OCI-M1 (cell line): ENCODE measurements around the gene NXNL1.

Source experiments
- DNase-seq: peaks from one replicate; lab custom pipeline; 2025; lab: John Stamatoyannopoulos, UW

The NXNL1 gene

GRCh38 chr19:17419621-17420474 is 40.9 kb downstream of the NXNL1 start, which contains the start of gene MVB12A:
Gene MVB12A, plus strand, starts transcription at chr19:17420047. Its CDS starts 89 bp downstream, at chr19:17420136.
- DNase-seq: peak; percentile 99

- DNase-seq: no peak
Observed at GRCh38 chr19:17419154-17419620, 41.5 kb downstream of the NXNL1 start.

GRCh38 chr19:17418710-17419109 is 42.0 kb downstream of the NXNL1 start:
- DNase-seq: peak; percentile 61

DNA sequence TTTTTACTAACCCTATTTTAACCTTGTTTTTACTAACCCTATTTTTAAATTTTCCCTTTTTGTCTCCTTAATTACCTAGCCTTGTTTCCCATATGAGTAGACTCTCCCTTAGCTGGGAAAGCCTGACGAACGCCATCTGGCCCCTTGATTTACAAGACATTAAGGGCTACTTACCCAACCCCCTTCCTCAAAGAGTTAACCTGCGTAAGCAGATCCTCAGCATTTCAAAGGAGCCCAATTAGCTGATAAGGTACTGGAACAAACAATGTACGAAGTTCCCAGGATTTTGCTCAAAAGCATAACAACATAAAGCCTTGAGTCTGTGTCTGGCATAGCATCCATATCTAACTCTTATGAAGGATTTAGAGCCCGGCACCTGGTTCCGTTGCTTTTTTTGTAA is 45.6 kb downstream of the NXNL1 start:
- DNase-seq: no peak

DNA sequence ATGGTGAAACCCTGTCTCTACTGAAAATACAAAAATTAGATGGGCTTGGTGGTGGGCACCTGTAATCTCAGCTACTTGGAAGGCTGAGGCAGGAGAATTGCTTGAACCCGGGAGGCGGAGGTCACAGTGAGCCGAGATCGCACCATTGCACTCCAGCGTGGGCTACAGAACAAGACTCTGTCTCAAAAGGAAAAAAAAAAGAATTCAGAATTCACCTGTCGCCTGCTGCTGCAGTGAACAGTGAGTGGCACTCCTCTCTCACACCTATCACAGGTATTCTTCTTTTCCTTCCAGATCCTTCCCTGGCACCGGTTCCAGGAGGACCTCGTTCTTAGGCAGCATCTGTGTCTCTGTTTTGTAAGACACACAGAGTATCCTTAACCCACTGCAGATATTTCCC is 46.6 kb downstream of the NXNL1 start:
- DNase-seq: no peak

GRCh38 chr19:17411801-17412200 is 48.9 kb downstream of the NXNL1 start:
- DNase-seq: no peak

GRCh38 chr19:17409990-17410389 is 50.7 kb downstream of the NXNL1 start:
- DNase-seq: no peak

DNA sequence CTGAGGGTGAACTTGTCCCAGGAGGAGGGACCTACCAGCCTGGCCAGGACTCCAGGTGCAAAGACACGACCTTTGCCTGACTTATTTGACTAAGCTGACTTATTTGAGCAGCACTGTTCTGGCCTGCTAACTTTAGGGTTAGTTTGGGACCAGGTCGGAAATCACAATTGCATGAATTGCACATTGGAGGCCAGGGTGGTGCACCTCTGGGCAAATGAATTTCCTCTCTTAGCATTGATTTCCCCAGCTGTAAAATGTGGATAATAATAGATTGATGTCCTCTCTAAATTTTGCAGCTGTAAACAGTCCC is 53.9 kb downstream of the NXNL1 start:
- no peak for DNase-seq

GRCh38 chr19:17406046-17406886 is 54.5 kb downstream of the NXNL1 start:
- peak; percentile 90 for DNase-seq
